ENCODE data around the gene VANGL1. TPM values are rescaled to one million over a fixed set of nuclear protein-coding genes. Genes with fewer than 3 reads are reported as not detected.

The VANGL1 gene
- total RNA-seq, 1 donor from 2014 or later, result 9.5 TPM

- intact Hi-C loops (cut with DNase I), result no loop called here
- ATAC-seq, result peak; percentile 62
These were observed 650 bp downstream of the VANGL1 start for GRCh38 chr1:115642168-115643072.

DNA sequence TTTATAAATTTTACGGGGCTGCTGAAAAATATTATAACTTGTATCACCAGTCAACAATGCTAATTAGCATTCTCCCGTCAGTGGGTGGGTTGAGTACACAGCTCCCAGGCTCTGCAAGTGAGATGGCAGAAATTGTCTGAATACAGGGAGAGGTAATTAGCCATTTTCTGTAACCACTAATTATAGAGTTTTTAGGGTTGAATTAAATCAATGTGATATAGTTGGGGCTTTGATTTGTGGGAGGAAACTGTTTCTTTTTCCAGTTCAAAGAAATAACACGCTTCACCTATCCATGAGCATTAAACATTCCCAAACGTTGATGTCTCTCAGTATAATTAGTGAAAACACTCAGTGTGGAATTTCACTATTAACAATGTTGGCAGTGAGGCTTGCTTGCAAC, 1.5 kb downstream of the VANGL1 start:
- intact Hi-C loops (cut with DNase I), result no loop called here
- ATAC-seq, result no peak

More at GRCh38 chr1:115642168-115643072, 650 bp downstream of the VANGL1 start:
- DNase-seq (ENCODE audit: low spot score), result no peak

GRCh38 chr1:115643666-115644065, 1.9 kb downstream of the VANGL1 start:
- DNase-seq (ENCODE audit: low spot score), result no peak
- ATAC-seq, result no peak
- intact Hi-C loops (cut with DNase I), result no loop called here

More for the DNA sequence above, 1.5 kb downstream of the VANGL1 start:
- no peak for DNase-seq (ENCODE audit: low spot score)

GRCh38 chr1:115644109-115644508, 2.3 kb downstream of the VANGL1 start:
- ATAC-seq, result no peak
- intact Hi-C loops (cut with DNase I), result no loop called here
- DNase-seq (ENCODE audit: low spot score), result no peak

- intact Hi-C loops (cut with DNase I), result no loop called here
- ATAC-seq, result no peak
These were observed 5.3 kb downstream of the VANGL1 start for GRCh38 chr1:115647047-115647446.

DNA sequence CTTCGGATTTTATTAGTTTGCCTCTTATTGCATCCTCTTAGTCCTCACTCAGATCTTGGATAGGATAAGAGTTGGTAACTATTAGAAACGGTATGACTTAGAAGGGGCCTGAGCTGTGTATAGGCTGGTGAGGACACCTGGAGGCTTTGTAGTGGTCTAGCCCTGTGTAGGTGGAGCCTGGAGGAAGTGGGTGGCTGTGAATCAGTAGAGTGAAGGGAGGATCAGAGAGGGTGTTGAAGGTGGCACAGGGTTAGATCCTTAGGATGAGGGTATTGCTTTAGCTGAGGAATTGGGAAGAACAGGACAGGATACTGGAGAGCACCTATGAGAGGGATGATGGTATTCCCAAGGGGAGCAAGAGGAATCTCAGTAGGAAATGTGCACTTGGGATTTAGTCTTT, 5.7 kb downstream of the VANGL1 start:
- intact Hi-C loops (cut with DNase I), result no loop called here
- DNase-seq (ENCODE audit: low spot score), result no peak
- ATAC-seq, result no peak

More at GRCh38 chr1:115647047-115647446, 5.3 kb downstream of the VANGL1 start:
- no peak for DNase-seq (ENCODE audit: low spot score)

DNA sequence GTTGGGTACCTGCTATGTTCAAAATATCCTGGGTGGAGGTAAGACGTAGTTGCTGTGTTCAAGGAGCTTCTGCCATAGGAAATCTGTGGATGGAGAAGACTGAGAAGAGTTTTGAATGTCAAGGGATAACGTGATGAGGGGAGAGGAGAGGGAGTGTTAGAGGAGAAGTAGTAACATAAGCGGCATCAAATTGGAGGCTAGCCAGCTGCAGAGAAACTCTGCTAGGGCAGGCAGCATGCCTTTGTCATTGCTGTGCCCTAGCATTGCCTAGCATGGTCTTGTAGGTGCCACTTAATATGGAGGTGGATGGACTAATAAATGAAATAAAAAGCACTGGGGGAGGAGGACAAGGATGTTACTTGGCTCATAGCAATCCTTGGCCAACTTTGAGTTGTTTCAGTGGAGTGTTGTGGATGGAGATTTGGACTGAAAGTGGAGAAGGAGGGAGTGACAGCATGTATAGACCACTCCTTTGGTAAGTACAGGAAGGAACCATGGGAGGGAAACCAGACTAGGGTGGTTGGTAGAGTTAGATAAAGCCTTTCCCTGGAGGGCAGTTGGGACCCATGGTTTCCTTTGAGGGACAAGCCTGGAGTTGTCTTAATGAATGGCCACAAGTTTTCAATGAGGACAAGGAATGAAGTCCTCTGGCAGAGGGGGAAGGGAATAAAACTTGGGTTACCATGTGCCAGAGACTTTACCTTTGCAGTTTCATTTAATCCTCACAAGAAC, 6.3 kb downstream of the VANGL1 start:
- intact Hi-C loops (cut with DNase I), result no loop called here
- DNase-seq (ENCODE audit: low spot score), result no peak
- no peak for ATAC-seq

- ATAC-seq (no peak), DNase-seq (ENCODE audit: low spot score) (no peak)
- intact Hi-C loops (cut with DNase I), result no loop called here
These were observed 7.2 kb downstream of the VANGL1 start for GRCh38 chr1:115648717-115649691.

- ATAC-seq, result no peak
- no peak for DNase-seq (ENCODE audit: low spot score)
- intact Hi-C loops (cut with DNase I), result no loop called here
These were observed 8.2 kb downstream of the VANGL1 start for GRCh38 chr1:115649964-115650363.

DNA sequence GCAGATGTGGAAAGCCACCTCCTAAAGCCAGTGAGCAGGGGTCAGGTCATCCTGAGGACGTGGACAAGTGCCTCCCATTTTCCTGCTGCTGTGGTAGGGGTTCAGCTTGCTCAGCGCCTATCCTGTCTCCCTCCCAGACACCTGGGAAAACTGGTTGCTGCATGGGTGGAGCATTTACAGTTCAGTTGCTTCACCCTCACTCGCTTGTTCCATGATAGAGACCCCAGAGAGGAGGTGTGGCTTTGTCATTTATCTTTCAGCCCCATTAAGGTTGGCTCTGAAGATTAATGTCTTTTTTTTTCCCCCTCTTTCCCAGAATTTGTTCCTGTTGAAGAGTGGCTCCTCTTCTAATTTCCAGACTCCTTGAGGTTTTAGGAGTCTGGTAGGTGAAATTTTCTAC, 9.2 kb downstream of the VANGL1 start:
- DNase-seq (ENCODE audit: low spot score), result no peak
- intact Hi-C loops (cut with DNase I), result no loop called here

DNA sequence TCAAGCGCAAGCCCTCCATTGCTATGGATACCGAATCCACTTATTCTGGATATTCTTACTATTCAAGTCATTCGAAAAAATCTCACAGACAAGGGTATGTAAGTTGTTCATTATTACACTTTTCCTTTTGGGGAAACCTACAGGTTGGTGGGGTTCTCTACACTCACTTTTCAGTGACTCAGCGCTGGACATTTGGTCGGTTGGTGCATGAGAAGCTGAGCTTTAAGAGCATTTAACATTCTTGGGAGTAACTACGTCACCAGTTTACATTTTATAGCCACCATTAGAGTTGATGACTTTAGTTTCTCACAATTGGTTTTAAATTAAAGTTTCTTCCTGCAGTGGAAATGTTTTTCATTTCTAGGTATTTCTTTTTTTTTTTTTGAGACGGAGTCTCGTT, 9.6 kb downstream of the VANGL1 start:
- intact Hi-C loops (cut with DNase I), result no loop called here
- DNase-seq (ENCODE audit: low spot score), result no peak

More for the DNA sequence above, 9.2 kb downstream of the VANGL1 start:
- no peak for ATAC-seq

DNA sequence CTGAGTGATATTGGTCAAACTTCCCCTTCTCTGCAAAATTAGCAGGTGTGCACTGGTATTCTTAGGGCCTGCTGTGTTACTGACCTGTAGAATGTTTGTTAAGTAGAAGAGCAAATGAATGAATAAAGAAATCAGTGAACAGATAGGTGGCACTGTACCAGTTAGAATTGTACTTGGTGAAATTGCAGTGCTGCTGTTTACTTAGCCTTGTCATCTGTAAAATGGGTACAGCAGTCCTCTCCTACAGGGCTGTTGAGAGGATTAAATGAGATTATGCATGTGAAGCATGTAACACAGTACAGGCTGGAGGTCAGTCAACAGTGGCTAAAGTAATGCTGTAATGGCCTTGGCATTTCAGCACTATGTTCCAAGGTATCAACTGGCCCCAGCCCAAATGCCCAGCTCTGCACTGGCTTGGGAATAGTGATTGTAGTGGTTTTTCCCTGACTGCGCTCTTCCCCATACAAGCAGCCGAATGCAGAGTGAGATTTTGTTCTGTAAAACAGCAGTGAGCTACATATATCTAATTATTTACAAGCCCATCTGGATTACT, 10.5 kb downstream of the VANGL1 start:
- ATAC-seq, result no peak
- intact Hi-C loops (cut with DNase I), result no loop called here
- no peak for DNase-seq (ENCODE audit: low spot score)

More for the DNA sequence above, 9.6 kb downstream of the VANGL1 start:
- ATAC-seq, result no peak

GRCh38 chr1:115654125-115654524, 12.4 kb downstream of the VANGL1 start:
- ATAC-seq (no peak), DNase-seq (ENCODE audit: low spot score) (no peak)
- intact Hi-C loops (cut with DNase I), result no loop called here

DNA sequence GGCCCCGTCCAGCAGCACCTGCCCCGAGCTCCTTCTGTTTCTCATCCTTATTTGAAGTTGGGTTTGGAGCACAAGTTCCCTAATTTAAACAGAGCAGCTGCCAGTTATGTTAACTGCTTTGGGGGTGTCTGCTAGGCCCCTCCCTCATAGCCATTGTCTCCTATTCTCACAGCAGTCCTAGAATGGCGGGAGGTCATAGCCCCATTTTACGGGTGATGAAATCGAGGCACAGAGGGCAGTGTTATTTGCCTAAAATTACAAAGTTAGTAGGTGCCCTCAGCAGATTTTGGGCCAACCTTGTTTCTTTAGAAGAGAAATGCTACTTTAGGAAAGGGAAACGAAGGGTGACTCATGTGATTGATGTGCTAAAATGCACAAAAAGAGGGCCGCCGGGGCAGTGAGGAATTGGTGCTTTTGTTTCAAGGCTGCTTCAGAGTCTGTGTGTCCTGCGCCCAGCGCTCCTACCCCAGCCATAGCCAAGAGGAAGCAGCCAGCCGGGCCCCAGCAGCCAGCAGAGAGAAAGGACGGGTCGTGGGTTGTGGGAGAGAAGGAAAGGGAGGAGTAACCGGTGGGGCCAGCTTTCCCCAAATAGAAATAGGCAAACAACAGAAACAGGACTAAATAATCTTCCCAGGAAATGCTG, 13.0 kb downstream of the VANGL1 start:
- DNase-seq (ENCODE audit: low spot score) (no peak), ATAC-seq (no peak)
- intact Hi-C loops (cut with DNase I), result no loop called here

DNA sequence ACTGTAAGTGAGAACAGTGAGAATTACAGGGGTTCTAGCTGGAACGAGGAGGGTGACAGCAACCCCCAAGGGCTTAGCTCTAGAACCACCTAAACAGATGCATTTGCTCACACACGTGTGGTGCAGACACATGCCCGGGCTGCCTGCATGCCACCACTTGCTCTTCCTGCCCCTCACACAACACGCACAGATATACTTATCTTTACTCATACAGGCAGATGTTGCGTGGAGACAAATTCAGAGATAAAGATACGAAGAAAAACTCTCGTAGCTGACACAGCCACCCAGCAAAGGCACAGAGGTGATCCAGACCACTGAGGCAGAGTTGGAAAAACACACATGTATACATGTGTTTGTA, 13.5 kb downstream of the VANGL1 start:
- no peak for DNase-seq (ENCODE audit: low spot score)
- ATAC-seq, result no peak
- intact Hi-C loops (cut with DNase I), result no loop called here

GRCh38 chr1:115655916-115656315, 14.1 kb downstream of the VANGL1 start:
- intact Hi-C loops (cut with DNase I), result no loop called here
- ATAC-seq (no peak), DNase-seq (ENCODE audit: low spot score) (no peak)

DNA sequence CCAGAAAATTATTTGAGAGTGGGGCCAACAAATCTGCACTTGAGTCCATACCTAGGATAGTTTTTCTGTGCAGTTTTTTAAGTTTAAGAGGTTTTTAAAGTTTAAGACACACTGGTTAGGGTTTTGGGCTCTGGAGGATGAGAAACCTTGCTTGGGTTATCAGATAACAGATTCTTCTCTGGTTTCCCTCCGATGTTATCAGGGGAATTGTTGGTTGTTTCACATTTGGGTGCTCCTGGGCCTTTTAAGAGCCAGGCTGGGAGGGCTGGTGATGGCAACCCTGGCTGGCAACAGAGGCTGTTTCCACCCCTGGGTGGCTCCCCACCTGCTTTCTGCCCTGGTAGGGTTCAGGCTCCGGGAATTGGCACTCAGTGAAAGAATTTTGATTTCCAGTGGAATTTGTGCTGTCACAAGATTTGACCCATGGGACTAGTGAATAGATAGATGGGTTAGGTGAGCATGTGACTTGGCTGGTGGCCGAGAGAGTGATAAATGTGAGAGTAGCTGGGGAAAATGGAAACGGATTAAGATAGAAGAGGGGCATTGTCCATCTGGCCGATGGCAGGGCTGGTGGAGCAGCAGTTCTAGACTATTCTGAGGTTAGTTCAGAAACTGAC, 14.8 kb downstream of the VANGL1 start:
- intact Hi-C loops (cut with DNase I), result no loop called here
- no peak for ATAC-seq

GRCh38 chr1:115658646-115659045, 16.9 kb downstream of the VANGL1 start:
- DNase-seq (ENCODE audit: low spot score) (no peak), ATAC-seq (no peak)
- intact Hi-C loops (cut with DNase I), result no loop called here

More for the DNA sequence above, 14.8 kb downstream of the VANGL1 start:
- no peak for DNase-seq (ENCODE audit: low spot score)

All from sciatic nerve (tissue), 2 donors.